Karpas-422 (cell line): ENCODE measurements around the gene TIAM2. TPM values are rescaled to one million over a fixed set of nuclear protein-coding genes. Genes with fewer than 3 reads are reported as not detected.

Experiments used
- DNase-seq: peaks from one replicate; pipeline ENCODE4 v3.0.0-alpha.2; 2015
- H2AFZ ChIP-seq: fragments of 200-600 bp; sonication (generic); 2 replicates; pipeline ENCODE4 v1.6.1; 2014; ENCODE audit warnings: antibody characterized with exemption, low read length, mixed read lengths
- H3K27ac ChIP-seq: fragments of 200-600 bp; sonication (generic); 2 replicates; pipeline ENCODE4 v1.5.1; 2014; ENCODE audit warnings: mild to moderate bottlenecking, low read length, moderate library complexity
- H3K27me3 ChIP-seq: fragments of 200-600 bp; sonication (generic); 2 replicates; pipeline ENCODE4 v1.6.1; 2014; ENCODE audit warnings: low read length, mixed read lengths
- H3K36me3 ChIP-seq: fragments of 200-600 bp; sonication (generic); 2 replicates; pipeline ENCODE4 v1.6.1; 2014; ENCODE audit warnings: low read length, mixed read lengths; ENCODE audit not compliant: insufficient read depth
- H3K4me1 ChIP-seq: fragments of 200-600 bp; sonication (generic); 2 replicates; pipeline ENCODE4 v1.6.1; 2014; ENCODE audit warnings: mild to moderate bottlenecking, low read length, mixed read lengths
- H3K4me2 ChIP-seq: fragments of 200-600 bp; sonication (generic); 2 replicates; pipeline ENCODE4 v1.6.1; 2014; ENCODE audit warnings: low read length, low read depth, mild to moderate bottlenecking; ENCODE audit not compliant: poor library complexity, severe bottlenecking
- H3K4me3 ChIP-seq: fragments of 200-600 bp; sonication (generic); 2 replicates; pipeline ENCODE4 v1.5.1; 2014; ENCODE audit warnings: mild to moderate bottlenecking, antibody characterized with exemption, low read length, mixed read lengths
- H3K79me2 ChIP-seq: fragments of 200-600 bp; sonication (generic); 2 replicates; pipeline ENCODE4 v1.6.1; 2014; ENCODE audit warnings: mild to moderate bottlenecking, low read length, mixed read lengths
- H3K9ac ChIP-seq: fragments of 200-600 bp; sonication (generic); 2 replicates; pipeline ENCODE4 v1.6.0; 2014; ENCODE audit warnings: low read length
- H3K9me2 ChIP-seq: fragments of 200-600 bp; sonication (generic), shearing (Covaris generic); replicated peaks from 2 replicates; pipeline ENCODE4 v1.6.0; 2014; ENCODE audit warnings: mild to moderate bottlenecking, low read length, moderate library complexity; ENCODE audit not compliant: insufficient read depth
- H3K9me3 ChIP-seq: fragments of 300-700, 200-600 bp; sonication (generic); 2 replicates; pipeline ENCODE4 v1.6.1; 2014; ENCODE audit warnings: low read length, mixed read lengths
- H4K20me1 ChIP-seq: fragments of 200-600 bp; sonication (generic); 2 replicates; pipeline ENCODE4 v1.6.1; 2014; ENCODE audit warnings: mild to moderate bottlenecking, antibody characterized with exemption, low read length, low read depth; ENCODE audit not compliant: insufficient read depth
- total RNA-seq: library from RNA; depleted of rRNA; stranded (reverse); fragments of >200 nt; shearing (Covaris generic); gene quantifications from 2 replicates; pipeline ENCODE4 v1.2.3, GENCODE V29; 2014; ENCODE audit warnings: low replicate concordance

The TIAM2 gene
- total RNA-seq, 1 experiment from 2014 or later = 9.0 TPM

DNA sequence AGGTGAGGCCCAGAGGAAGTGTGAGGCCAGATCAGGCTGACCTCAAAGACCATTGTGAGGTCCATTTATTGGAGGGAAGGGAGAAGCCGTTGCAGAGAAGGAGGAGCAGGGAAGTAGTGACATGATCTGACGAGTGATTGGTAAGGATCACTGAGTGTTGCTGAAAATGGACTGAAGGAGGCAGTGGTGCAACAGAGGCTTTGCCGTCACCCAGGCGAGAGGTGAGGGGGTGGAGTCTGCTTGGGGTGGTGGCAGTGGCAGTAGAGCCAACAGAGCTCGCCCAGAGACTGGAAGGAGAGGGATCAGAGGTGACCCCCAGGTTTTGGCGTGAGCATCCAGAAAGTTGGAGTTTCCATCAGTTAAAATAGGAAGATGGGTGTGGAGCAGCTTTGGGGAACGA lies 200.8 kb downstream of the TIAM2 start:
- no peaks in the 10 kb centered on the region for H3K36me3 ChIP-seq
- H3K4me2 ChIP-seq = no peak overlapping the region
- H3K9me3 ChIP-seq = no peaks in the 10 kb centered on the region
- H3K9me2 ChIP-seq = no peaks in the 10 kb centered on the region
- no peak overlapping the region for H3K4me3 ChIP-seq
- no peaks in the 10 kb centered on the region for H4K20me1 ChIP-seq
- no peaks in the 10 kb centered on the region for H3K79me2 ChIP-seq
- no peak overlapping the region for H3K9ac ChIP-seq
- DNase-seq = peak; percentile 54
- H2AFZ ChIP-seq = no peak overlapping the region
- no peaks in the 10 kb centered on the region for H3K27me3 ChIP-seq
- no peaks in the 10 kb centered on the region for H3K4me1 ChIP-seq
- no peak overlapping the region for H3K27ac ChIP-seq

DNA sequence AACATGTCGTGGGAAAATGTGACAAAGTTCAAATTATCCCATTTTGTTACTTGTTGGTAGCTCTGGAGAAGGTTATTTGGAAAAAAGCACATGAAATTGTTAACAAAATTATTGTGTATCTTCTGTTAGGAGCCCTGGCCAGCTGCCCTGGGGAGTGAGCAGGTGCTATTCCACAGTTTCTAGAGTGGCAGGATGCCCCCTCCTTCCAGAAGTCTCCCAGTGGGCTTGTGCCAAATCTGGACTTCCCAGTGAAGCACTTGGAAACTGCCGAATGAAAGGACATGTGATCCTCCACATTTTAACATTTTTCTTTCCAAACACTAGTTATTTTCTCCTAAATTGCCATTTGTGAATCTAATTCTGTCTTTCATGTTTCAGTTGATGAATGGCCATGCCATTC lies 201.8 kb downstream of the TIAM2 start:
- Histone ChIP-seq H3K4me1 (no peaks in the 10 kb centered on the region), H3K36me3 (no peaks in the 10 kb centered on the region), H3K9me2 (no peaks in the 10 kb centered on the region), H2AFZ (no peak overlapping the region), H4K20me1 (no peaks in the 10 kb centered on the region), H3K9me3 (no peaks in the 10 kb centered on the region), H3K27ac (no peak overlapping the region), H3K9ac (no peak overlapping the region), H3K79me2 (no peaks in the 10 kb centered on the region), H3K27me3 (no peaks in the 10 kb centered on the region), H3K4me3 (no peak overlapping the region), H3K4me2 (no peak overlapping the region)
- DNase-seq = no peak

DNA sequence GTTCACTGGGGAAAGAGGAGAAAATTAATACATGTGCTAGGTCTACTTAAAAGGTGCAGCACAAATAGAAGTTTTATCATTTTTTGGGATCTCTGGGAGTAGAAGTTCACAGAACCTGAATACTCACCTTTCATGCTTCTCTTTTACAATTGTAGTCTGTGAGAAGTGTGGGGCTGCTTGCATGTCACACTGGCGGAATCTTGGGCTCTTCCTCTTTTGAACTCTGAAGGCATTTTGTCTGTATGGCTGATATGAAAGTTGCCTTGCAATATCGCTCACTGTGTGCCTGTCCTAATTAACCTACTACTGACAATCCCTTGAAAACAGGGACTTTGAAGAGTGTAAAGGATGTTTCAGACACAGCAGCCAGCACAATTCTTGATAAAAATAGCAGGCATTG lies 202.8 kb downstream of the TIAM2 start:
- H3K9me3 ChIP-seq = no peaks in the 10 kb centered on the region
- no peak overlapping the region for H2AFZ ChIP-seq
- no peaks in the 10 kb centered on the region for H3K27me3 ChIP-seq
- H3K27ac ChIP-seq = no peak overlapping the region
- DNase-seq = no peak
- no peaks in the 10 kb centered on the region for H4K20me1 ChIP-seq
- H3K4me2 ChIP-seq = no peak overlapping the region
- no peaks in the 10 kb centered on the region for H3K36me3 ChIP-seq
- H3K9me2 ChIP-seq = no peaks in the 10 kb centered on the region
- H3K79me2 ChIP-seq = no peaks in the 10 kb centered on the region
- no peaks in the 10 kb centered on the region for H3K4me1 ChIP-seq
- no peak overlapping the region for H3K4me3 ChIP-seq
- no peak overlapping the region for H3K9ac ChIP-seq

DNA sequence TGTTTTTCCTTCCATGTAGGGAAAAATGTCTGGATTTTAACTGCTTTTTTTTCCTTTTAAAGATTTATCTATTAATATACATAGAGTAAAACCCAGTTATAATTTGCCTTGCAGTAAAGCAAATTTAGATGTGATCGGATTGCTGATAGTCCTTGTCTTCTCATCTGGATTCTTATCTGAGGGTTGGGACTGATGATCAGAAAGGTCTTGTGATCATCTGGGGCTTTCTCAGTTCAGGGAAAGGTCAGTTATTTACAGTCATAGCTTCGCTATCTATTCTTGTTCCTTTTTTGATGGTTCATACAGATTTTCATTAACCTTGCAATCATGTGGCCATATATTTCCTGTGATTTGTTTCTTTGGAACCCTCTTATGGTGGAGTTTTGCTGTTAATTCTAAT lies 204.9 kb downstream of the TIAM2 start:
- H3K27me3 ChIP-seq = no peaks in the 10 kb centered on the region
- no peak for DNase-seq
- no peaks in the 10 kb centered on the region for H3K9me2 ChIP-seq
- H3K4me1 ChIP-seq = no peaks in the 10 kb centered on the region
- no peak overlapping the region for H3K4me2 ChIP-seq
- H3K4me3 ChIP-seq = no peak overlapping the region
- no peaks in the 10 kb centered on the region for H3K79me2 ChIP-seq
- no peaks in the 10 kb centered on the region for H4K20me1 ChIP-seq
- no peaks in the 10 kb centered on the region for H3K36me3 ChIP-seq
- H3K27ac ChIP-seq = no peak overlapping the region
- H3K9ac ChIP-seq = no peak overlapping the region
- H2AFZ ChIP-seq = no peak overlapping the region
- no peaks in the 10 kb centered on the region for H3K9me3 ChIP-seq

DNA sequence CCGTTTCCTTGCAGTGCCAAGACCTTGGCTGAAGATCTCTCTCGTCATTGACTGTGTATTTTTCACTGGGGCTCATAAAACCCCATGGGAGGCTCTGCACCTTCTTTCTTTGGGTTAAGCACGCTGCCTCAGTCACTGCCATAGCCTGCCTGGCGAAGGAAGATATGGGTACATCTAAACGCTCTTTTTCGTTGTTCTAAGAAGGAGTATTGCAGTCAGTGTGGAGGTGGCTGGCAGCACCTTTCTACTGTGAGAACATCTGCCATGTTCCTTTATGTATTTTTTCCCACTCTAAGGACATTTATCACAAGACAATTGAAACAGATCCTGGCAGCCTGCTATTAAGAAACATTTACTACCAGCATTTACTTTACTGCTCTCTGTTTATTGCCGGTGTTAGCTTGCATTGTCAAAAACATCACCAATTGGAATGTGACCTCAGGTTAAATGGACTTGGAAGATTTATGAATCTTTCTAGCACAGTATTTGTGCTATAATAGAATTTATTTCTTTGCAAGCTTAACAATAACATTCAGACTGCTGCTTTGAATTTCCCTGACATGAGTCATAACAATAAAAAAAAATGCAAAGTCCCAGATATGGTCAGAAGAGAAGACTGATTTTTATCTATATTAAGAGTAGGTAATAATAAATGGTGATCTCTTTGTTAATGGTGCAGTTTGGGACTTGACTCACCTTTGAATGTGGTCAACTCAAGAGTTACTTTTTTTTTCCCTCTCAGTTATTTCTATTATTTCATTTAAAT lies 206.5 kb downstream of the TIAM2 start:
- no peak overlapping the region for H3K9ac ChIP-seq
- no peak overlapping the region for H3K4me3 ChIP-seq
- H3K79me2 ChIP-seq = no peaks in the 10 kb centered on the region
- no peak overlapping the region for H2AFZ ChIP-seq
- no peaks in the 10 kb centered on the region for H3K9me3 ChIP-seq
- H3K27ac ChIP-seq = no peak overlapping the region
- no peaks in the 10 kb centered on the region for H3K36me3 ChIP-seq
- H3K9me2 ChIP-seq = no peaks in the 10 kb centered on the region
- no peak for DNase-seq
- no peaks in the 10 kb centered on the region for H3K4me1 ChIP-seq
- H3K27me3 ChIP-seq = no peaks in the 10 kb centered on the region
- H4K20me1 ChIP-seq = no peaks in the 10 kb centered on the region
- H3K4me2 ChIP-seq = no peak overlapping the region

DNA sequence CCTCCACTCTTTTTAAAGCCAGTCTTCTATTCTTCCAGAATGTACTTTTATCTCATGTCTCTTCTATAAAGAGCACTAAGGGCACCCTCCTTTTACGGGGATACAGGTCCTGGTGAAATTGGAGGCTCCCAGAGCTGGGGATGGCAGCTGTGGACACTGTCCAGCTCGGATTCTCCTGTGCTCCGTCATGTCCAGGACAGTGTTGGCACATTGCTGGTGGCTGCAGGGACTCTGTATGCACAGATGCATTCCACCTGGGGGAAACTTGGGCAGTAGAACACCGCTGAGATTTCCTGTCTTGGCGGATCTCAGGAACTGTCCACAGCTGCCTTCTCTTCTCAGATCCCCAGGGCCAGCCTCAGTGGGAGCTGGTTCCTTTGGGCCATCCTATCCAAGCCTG lies 212.1 kb downstream of the TIAM2 start:
- Histone ChIP-seq H3K4me1 (no peaks in the 10 kb centered on the region), H4K20me1 (no peaks in the 10 kb centered on the region), H3K27me3 (no peaks in the 10 kb centered on the region), H3K9me3 (no peaks in the 10 kb centered on the region), H2AFZ (no peak overlapping the region), H3K36me3 (no peaks in the 10 kb centered on the region), H3K9ac (no peak overlapping the region), H3K4me2 (no peak overlapping the region), H3K4me3 (no peak overlapping the region), H3K9me2 (no peaks in the 10 kb centered on the region), H3K79me2 (no peaks in the 10 kb centered on the region), H3K27ac (no peak overlapping the region)
- DNase-seq = no peak

DNA sequence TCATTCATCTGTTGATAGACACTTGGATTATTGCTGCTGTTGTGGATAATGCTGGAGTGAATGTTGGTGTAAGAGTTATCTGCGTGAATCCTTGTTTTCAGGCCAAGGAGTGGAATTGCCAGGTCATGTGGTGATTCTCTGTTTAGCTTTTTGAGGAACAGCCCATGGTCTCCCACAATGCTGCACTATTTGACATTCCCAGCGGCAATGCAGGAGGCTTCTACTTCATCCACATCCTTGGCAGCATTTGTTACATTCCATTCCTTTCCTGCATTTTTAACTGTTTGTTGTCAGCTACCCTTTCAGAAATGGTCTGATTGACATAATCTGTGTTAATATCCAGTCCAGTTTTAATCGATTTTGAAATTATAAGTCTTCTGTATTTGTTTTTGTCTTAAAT lies 217.0 kb downstream of the TIAM2 start:
- H3K9me2 ChIP-seq = no peaks in the 10 kb centered on the region
- no peak for DNase-seq

DNA sequence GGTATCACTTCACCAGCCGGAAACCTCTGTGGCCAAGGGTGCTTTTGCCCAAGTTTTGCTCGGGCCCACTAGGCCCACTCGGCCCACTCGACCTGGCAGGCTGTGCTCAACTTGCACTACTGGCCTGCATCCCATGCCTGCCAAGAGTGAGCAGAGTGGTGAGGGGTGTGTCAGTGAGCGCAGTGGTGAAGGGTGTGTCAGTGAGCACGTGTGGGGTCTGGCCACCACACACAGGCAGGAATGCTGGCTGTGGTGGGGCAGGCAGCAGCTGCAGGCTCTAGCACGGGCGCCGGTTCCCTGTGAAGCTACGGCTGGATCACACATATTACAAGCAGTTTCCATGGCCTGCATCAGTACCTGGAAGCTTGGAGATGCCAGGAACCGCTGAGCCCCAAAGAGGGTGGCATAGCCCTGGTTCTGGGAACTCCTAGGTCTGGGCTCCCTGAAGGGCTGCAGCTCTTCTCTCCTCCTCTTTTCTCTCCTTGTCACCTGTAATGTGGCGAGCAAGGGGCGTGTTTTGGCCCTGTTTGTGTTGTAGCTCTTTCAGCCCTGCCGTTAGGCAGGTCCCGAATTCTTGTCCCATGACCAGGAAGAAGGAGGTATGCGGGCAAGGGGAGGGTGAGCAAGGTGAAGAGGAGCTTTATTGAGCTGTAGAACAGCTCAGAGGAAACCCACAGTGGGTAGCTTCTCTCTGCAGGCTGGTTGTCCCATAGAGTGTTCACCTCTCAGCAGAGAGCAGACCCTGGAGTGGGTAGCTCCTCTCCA lies 217.7 kb downstream of the TIAM2 start:
- no peaks in the 10 kb centered on the region for H3K9me3 ChIP-seq
- H3K4me2 ChIP-seq = no peak overlapping the region
- no peaks in the 10 kb centered on the region for H3K27me3 ChIP-seq
- H2AFZ ChIP-seq = no peak overlapping the region
- no peaks in the 10 kb centered on the region for H3K9me2 ChIP-seq
- DNase-seq = no peak
- H3K9ac ChIP-seq = no peak overlapping the region
- no peak overlapping the region for H3K4me3 ChIP-seq
- H4K20me1 ChIP-seq = no peaks in the 10 kb centered on the region
- H3K36me3 ChIP-seq = no peaks in the 10 kb centered on the region
- H3K4me1 ChIP-seq = no peaks in the 10 kb centered on the region
- no peaks in the 10 kb centered on the region for H3K79me2 ChIP-seq
- no peak overlapping the region for H3K27ac ChIP-seq

More for the DNA sequence above, 217.0 kb downstream of the TIAM2 start:
- H3K9ac ChIP-seq = no peak overlapping the region
- H3K9me3 ChIP-seq = no peaks in the 10 kb centered on the region
- H3K36me3 ChIP-seq = no peaks in the 10 kb centered on the region
- no peaks in the 10 kb centered on the region for H3K79me2 ChIP-seq
- H3K4me2 ChIP-seq = no peak overlapping the region
- no peaks in the 10 kb centered on the region for H4K20me1 ChIP-seq
- no peaks in the 10 kb centered on the region for H3K27me3 ChIP-seq
- H3K27ac ChIP-seq = no peak overlapping the region
- no peak overlapping the region for H3K4me3 ChIP-seq
- no peak overlapping the region for H2AFZ ChIP-seq
- no peaks in the 10 kb centered on the region for H3K4me1 ChIP-seq
